Transverse colon (tissue), 4 donors: ENCODE measurements around the gene KCNQ1OT1. TPM values are rescaled to one million over a fixed set of nuclear protein-coding genes. Genes with fewer than 3 reads are reported as not detected.

Experiments used
- DNase-seq: peaks from one replicate; pipeline ENCODE4 v3.0.0-alpha.2; 2019
- H3K27ac ChIP-seq, 4 donors: fragments of 200-600 bp; sonication (generic); 2 replicates each; pipeline ENCODE4 v1.5.1; 2016 to 2018; ENCODE audit warnings: inconsistent platforms in 4 of 4
- H3K27me3 ChIP-seq: fragments of 200-600 bp; sonication (generic); 2 replicates; pipeline ENCODE4 v1.5.1; 2017; ENCODE audit warnings: inconsistent platforms
- H3K36me3 ChIP-seq, 4 donors: fragments of 200-600 bp; sonication (generic); 2 replicates each; pipeline ENCODE4 v1.5.1; 2017 to 2019; ENCODE audit warnings: inconsistent platforms in 4 of 4
- H3K4me1 ChIP-seq, 4 donors: fragments of 200-600 bp; sonication (generic); 2 replicates each; pipeline ENCODE4 v1.5.1; 2017 to 2020; ENCODE audit warnings: inconsistent platforms in 4 of 4
- H3K4me3 ChIP-seq, 4 donors: fragments of 200-600 bp; sonication (generic); 1 replicate in 1 of 4; 2 replicates in 3 of 4; pipeline versions ENCODE4 v1.5.1 to v1.6.1; 2017 to 2019; ENCODE audit warnings: inconsistent platforms in 4 of 4
- H3K9me3 ChIP-seq, 2 donors: fragments of 200-600 bp; sonication (generic); 2 replicates each; pipeline ENCODE4 v1.5.1; 2017 to 2019; ENCODE audit warnings: inconsistent platforms in 2 of 2
- EP300 ChIP-seq: sonication (generic); formaldehyde crosslinking; IDR thresholded peaks from one replicate; pipeline ENCODE4 v1.6.1; 2017; ENCODE audit warnings: antibody characterized with exemption, low read depth
- POLR2A ChIP-seq: fragments of 450-650 bp; IDR thresholded peaks from one replicate; pipeline ENCODE4 v1.6.1; 2016; ENCODE audit warnings: antibody characterized with exemption, mild to moderate bottlenecking, moderate library complexity
- POLR2AphosphoS5 ChIP-seq, 3 donors: sonication (generic); formaldehyde crosslinking; IDR thresholded peaks; one replicate each; pipeline ENCODE4 v1.6.1; 2016; ENCODE audit warnings: antibody characterized with exemption in 3 of 3
- WGBS, 2 donors: methylation state at CpG; one replicate each; pipeline ENCODE4 v1.1.5; 2018; ENCODE audit warnings: low coverage in 1 of 2; 5-methylcytosine and 5-hydroxymethylcytosine counted together
- in situ Hi-C, 4 donors: fragments of 200-750 bp; cut with MboI; loops; one replicate each; pipeline versions ENCODE4 v1.15.0 to v1.15.1; 2017; ENCODE audit warnings: low sequenced_read_pairs in 3 of 4, low pct_ligation_motif_present in 1 of 4, low pct_unique_long_range_greater_than_20kb in 1 of 4
- intact Hi-C: fragments of 100-400 bp; cut with DNase I; formaldehyde crosslinking; loops from one replicate; pipeline ENCODE4 v1.15.1; 2023; ENCODE audit warnings: low total_unique reads
- small RNA-seq, 4 donors: library from RNA; depleted of rRNA; stranded (forward); fragments of <200 nt; gene quantifications; one replicate each; pipeline ENCODE3, GENCODE V24; 2016
- total RNA-seq, 4 donors: library from RNA; depleted of rRNA; stranded (reverse); fragments of >200 nt; gene quantifications; one replicate each; pipeline ENCODE4 v1.1.0, GENCODE V29; 2016
- TF ChIP-seq, protein P1 (sequence below), 5 experiments: fragments of 200-600 bp in 3 of 5; fragments of 450-650 bp in 2 of 5; sonication (generic) in 3 of 5; IDR thresholded peaks; 1 replicate in 2 of 5; 2 replicates in 3 of 5; pipeline ENCODE4 v1.5.1; 2016 to 2017; ENCODE audit warnings: antibody characterized with exemption in 5 of 5, inconsistent platforms in 3 of 5, mild to moderate bottlenecking in 2 of 5, moderate library complexity in 1 of 5

The KCNQ1OT1 gene
- total RNA-seq, 4 donors from 2014 or later, result 1.5 to 5.0 (median 1.9) TPM

DNA sequence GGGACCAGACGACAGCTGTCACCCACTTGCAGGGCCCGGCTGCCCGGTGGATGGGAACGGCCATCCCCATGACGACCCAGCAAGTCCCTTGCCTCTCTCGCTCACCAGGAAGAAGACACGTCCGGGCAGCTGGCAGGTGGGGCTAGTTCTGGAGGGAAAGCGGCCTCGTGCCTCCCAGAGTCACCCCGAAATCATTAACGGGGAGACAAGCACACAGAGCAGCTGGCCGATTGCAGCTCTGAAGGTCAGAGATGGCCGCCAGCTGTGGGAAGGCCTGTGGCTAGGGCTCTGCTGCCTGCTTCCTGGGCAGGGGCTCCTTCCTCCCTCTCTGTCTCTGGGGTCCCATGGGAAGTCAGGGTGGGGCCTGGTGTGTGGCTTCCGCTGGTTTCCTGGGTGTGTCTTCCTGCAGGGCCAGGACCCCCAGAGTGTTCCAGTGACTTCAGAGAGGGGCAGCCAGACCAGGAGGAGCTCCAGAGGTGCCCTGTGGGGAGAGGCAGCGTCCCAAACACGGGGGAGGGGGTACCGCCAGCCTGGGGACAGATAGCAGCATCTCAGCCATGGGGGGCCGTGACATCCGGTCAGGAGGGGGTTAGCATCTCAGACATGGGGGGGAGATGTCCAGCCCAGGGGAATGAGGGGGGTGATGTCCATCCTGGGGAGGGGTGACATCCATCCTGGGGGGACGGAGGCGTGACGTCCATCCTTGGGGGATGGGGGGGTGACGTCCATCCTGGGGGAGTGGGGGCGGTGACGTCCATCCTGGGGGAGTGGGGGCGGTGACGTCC lies 140.1 kb downstream of the KCNQ1OT1 start:
- no peaks in the 10 kb centered on the region for H3K36me3 ChIP-seq
- H3K27ac ChIP-seq, result no peak overlapping the region
- TF ChIP-seq POLR2AphosphoS5 (IDR thresholded peaks at IDR 0.05) (no peak), EP300 (no peak), POLR2A (no peak)
- TF ChIP-seq, protein P1, sequence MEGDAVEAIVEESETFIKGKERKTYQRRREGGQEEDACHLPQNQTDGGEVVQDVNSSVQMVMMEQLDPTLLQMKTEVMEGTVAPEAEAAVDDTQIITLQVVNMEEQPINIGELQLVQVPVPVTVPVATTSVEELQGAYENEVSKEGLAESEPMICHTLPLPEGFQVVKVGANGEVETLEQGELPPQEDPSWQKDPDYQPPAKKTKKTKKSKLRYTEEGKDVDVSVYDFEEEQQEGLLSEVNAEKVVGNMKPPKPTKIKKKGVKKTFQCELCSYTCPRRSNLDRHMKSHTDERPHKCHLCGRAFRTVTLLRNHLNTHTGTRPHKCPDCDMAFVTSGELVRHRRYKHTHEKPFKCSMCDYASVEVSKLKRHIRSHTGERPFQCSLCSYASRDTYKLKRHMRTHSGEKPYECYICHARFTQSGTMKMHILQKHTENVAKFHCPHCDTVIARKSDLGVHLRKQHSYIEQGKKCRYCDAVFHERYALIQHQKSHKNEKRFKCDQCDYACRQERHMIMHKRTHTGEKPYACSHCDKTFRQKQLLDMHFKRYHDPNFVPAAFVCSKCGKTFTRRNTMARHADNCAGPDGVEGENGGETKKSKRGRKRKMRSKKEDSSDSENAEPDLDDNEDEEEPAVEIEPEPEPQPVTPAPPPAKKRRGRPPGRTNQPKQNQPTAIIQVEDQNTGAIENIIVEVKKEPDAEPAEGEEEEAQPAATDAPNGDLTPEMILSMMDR (IDR thresholded peaks at IDR 0.05), result no peak
- in situ Hi-C loops, result no loop called here
- no peaks in the 10 kb centered on the region for H3K4me1 ChIP-seq
- peak; percentile 5 for DNase-seq
- no peak overlapping the region for H3K4me3 ChIP-seq
- no peaks in the 10 kb centered on the region for H3K27me3 ChIP-seq
- 83% methylated on average over 16 of the region's 28 CpGs; no CpG with 5 or more reads in 1 of the 2 donors for WGBS, 2 donors
- intact Hi-C loops, result no loop called here
- no peaks in the 10 kb centered on the region for H3K9me3 ChIP-seq

DNA sequence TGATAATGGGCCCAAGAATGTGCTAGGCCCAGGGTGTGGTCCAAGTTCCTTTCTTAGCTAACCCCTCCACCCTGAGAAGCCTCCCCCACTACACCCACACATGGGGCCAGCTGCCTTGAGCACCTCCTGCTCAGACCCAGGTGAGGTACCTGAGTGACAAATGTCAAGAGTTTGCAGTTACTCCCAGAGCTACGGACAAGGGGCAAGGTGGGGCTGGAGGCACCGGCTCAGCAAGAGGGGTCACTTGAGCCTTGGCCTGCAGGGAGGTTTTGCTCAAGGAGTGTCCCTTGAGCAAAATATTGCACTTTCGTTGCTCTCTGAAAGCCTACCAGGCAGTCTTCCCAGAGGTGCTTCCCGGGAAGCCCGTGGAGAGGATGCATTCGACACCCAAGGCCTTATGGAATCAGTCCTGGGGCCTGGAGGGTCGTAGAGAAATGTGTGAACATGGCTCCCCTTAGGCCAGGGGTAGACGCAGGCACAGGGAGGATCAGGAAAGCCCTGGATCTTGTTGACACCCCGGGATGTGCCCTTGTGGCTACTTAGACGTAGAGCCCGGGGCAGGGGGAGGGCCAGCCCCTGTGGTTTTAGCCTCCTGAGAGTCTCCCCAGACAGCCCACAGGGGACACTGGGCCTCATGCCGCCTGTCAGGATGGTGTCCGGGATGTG lies 140.8 kb downstream of the KCNQ1OT1 start:
- TF ChIP-seq, protein P1 (IDR thresholded peaks at IDR 0.05), result no peak
- TF ChIP-seq EP300 (no peak), POLR2A (no peak), POLR2AphosphoS5 (IDR thresholded peaks at IDR 0.05) (no peak)
- DNase-seq, result peak; percentile 4
- WGBS, 2 donors, result 94% methylated on average over 13 of the region's 13 CpGs; no CpG with 5 or more reads in 1 of the 2 donors

DNA sequence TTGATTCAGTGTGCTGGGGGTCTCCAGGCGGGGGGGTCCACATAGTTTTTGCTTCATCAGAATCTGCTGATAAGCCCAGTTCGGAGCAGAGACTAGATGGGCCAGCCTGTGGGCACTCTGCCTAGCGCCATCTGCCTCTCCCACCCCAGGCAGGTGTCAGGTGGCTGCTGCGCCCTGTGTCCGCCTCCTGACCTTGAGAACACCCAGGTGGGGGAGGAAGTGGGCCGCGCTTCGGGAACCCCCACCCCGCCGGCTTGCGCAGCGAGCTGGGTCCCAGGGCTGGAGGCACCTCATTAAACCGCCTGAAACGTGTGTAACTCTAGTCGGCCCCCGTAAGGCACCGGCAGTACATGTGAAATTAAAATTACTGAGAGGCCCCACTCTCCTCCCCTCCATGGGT lies 141.4 kb downstream of the KCNQ1OT1 start:
- in situ Hi-C loops (no loop called here), intact Hi-C loops (no loop called here)
- peak; percentile 2 for DNase-seq
- no peak for TF ChIP-seq POLR2AphosphoS5 (IDR thresholded peaks at IDR 0.05)
- TF ChIP-seq, protein P1 (IDR thresholded peaks at IDR 0.05), result no peak
- TF ChIP-seq EP300, result no peak
- no peak for TF ChIP-seq POLR2A
- H3K4me1 ChIP-seq, result no peaks in the 10 kb centered on the region
- no peak overlapping the region for H3K4me3 ChIP-seq
- no peaks in the 10 kb centered on the region for H3K36me3 ChIP-seq
- WGBS, 2 donors, result 88% methylated on average over 17 of the region's 17 CpGs; no CpG with 5 or more reads in 1 of the 2 donors
- H3K27me3 ChIP-seq, result no peaks in the 10 kb centered on the region
- no peaks in the 10 kb centered on the region for H3K9me3 ChIP-seq
- no peak overlapping the region for H3K27ac ChIP-seq

More for the DNA sequence above, 140.8 kb downstream of the KCNQ1OT1 start:
- in situ Hi-C loops, result no loop called here
- Histone ChIP-seq H3K4me3 (no peak overlapping the region), H3K27me3 (no peaks in the 10 kb centered on the region), H3K9me3 (no peaks in the 10 kb centered on the region), H3K36me3 (no peaks in the 10 kb centered on the region), H3K27ac (no peak overlapping the region), H3K4me1 (no peaks in the 10 kb centered on the region)
- intact Hi-C loops, result no loop called here

Small RNA genes within 50 kb of the gene (small RNA-seq; reads per million reads assigned to genes)
- gene RF01947, result 0 reads per million in 4 donors
- gene RF01948, result 0 reads per million in 4 donors
- 0 reads per million in 4 donors for gene RF01950

Other genes with a start within 250 kb of the KCNQ1OT1 start
- gene CDKN1C, start 185.8 kb upstream of the KCNQ1OT1 start, total RNA-seq, result 10 to 100 TPM; 12.4 to 40.0 (median 27.7) TPM
- gene PHLDA2, start 229.4 kb upstream of the KCNQ1OT1 start, total RNA-seq, result 10 to 100 TPM in 1 of 4 donors, 1 to 10 TPM in 1, not detected in 2; 8.2 to 16.2 TPM